Stimulated activated naive CD8-positive, alpha-beta T cell treated with anti-CD3 and anti-CD28 coated beads, Interleukin-15, Interleukin-2, amounts not matched to agents 100 U/mL and 50 U/mL, for 24 hours (primary cell): Measurements from ENCODE around the gene FNBP1.
A peak's percentile ranks its signal among the peaks of the same experiment; 100 is the strongest.

Experiments used
- ATAC-seq: fragments of 150-1000 bp; cut with Tn5 transposase; one replicate; pipeline ENCODE4 v1.10.0; 2021
- DNase-seq: peaks from one replicate; pipeline ENCODE4 v3.0.0; 2021

FNBP1 gene

DNA sequence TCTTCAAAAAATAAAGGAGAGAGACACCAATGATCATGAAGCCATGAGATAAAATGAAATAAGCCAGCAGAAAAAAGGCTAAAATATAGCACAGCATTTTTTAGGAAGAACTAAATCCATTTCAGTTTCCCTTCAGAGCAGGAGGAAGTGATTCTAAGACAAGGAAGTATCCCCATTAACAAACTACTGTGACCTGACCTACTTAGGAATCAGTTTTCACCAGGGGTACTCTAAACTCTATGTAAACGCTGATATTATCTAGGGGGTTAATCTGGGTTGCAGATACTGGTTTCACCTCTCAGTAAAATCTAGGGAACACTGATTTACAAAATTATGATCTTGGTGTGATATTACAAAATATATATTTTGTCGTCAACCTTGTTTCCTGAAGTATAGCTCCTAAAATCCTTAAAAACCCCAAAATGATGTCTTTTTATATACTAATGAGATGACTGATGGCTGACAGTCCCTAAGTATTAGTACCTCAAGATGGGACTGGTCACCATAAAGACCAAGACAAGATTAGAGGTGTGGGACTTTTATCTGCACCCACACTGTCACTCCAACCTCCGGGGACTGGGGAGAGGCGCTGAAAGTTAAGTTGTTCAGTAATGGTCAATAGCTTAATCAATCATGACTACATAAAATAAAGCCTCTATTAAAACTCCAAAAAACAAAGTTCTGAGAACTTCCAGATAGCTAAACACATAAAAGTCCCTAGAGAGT lies 2.9 kb upstream of the FNBP1 start:
- DNase-seq (no peak), ATAC-seq (no peak)

DNA sequence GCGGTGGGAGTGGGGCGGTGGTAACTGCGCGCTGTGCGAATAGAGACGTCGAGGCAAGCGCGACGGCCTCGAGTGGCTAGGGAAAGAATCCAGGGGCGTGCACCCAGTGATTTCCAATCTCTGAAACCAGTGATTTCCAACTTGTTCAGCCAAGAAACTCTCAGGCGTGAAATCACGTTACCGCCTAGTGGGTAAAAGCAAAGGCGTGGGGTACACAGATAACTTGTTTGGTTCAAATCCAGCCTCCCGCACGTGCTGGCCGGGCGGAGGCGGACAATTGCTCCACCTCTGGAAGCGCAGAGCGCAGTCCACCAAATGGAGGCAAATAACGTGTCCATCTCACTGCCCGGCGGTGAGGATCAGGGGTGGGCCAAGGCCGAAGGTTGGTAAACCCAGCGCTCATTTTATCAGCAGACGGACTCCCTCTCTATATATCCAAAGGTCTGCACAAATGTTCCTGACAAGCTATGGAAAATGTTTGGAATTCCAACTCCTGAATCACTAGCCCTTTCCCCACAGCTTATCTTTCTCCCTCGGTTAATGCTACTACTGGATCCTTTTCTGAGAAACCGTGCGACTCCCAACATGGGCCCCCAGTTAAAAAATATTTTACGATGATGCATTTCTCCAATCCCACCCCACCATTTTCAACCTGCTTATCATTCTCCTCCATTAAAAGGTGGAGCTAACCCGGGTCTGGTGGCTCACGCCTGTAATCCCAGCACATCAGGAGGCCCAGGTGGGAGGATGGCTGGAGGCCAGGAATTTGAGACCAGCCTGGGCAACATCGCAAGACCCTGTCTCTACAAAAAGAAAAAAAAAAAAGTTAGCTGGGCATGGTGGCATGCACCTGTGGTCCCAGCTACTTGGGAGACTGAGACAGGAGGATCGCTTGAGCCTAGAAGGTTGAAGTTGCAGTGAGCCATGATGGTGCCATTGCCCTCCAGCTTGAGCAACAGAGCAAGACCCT lies 950 bp upstream of the FNBP1 start:
- ATAC-seq (no peak), DNase-seq (no peak)

DNA sequence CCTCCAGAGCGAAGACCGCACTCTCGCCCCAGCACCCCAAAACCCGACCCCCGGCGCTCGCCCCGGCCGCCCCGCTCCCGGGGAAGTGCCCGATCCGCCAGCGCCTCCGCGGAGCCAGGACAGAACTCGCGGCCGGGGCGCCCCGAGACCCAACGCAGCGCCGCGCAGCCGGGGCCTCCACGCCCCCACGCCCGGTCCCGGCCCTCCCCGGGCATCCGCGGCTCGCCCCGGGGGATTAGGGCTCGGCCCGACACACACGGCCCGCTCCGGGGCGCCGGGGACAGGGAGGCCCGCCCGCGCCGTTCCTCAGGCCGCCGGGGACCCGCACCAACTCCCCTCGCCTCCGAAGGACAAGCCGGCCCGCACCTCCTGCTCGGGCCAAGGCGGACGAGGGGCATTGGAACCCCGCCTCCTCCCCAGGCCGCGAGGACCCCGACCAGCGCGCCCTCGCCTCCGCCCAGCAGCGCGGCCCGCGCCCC lies 544 bp downstream of the FNBP1 start:
- peak; percentile 4 for ATAC-seq
- DNase-seq, result peak; percentile 51

DNA sequence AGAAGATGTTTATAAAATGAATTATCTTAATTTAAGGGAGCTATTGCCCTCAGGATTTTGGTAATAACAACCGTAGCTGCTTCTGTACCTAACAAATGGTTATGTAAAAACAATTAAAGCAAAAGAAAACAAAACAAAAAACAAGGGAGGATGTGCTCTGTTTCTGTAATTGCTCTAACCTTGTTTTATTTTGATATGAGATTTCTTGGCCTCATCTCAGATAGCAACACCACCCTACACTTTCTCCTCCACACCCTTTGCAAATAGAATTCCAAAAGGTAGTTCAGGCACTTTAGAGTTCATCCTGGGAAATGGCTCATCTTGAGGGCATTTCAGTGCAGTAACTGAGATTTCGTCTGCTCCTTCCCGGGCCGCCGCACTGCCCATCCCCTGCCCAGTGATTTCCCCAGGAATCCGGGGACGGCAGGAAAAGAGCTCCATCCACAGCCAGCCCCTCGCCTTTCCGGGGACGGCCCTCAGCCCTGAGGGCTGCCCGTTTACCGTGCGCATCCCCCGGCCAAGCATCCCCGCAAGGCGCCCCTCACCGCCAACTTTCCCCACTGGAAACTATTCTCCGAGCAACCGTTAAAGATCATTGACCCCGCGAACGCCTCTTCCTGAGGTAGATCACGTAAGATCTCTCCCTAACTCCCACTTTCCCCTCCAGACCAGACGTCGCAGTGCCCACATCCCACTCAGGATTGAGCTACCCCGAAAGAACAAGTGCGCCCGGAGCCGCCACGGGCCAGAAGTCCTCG lies 1.2 kb downstream of the FNBP1 start:
- no peak for ATAC-seq

DNA sequence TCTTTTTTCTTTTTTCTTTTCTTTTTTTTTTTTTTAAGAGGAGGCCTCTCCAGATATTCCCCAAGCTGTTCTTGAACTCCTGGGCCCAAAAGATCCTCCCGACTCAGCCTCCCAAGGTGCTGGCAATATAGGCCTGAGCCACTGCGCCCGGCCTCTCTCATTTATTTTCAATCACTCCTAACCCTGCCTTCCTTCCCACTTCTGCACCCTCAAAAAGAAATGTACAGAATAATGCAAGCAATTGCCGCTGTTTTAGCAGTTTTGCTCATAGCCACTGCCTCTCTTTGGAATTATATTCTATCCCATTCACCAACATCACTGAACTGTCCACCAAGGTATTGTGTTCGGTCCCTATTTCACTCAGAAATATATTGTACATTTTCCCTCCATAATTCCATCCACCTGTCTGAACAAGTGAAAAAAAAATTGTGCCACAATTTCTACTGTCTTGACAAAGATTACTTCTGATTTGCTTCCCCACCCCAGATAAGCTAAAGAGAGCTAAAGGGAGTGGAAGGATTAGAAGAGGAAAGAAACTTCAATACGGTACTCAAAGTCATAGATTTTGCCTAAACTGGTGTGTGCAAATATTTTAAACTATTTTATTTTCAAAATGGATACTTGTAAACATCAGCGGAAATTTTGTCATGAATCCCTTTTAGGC lies 1.9 kb downstream of the FNBP1 start:
- ATAC-seq, result no peak
- no peak for DNase-seq

More for the DNA sequence above, 1.2 kb downstream of the FNBP1 start:
- DNase-seq, result peak; percentile 38

DNA sequence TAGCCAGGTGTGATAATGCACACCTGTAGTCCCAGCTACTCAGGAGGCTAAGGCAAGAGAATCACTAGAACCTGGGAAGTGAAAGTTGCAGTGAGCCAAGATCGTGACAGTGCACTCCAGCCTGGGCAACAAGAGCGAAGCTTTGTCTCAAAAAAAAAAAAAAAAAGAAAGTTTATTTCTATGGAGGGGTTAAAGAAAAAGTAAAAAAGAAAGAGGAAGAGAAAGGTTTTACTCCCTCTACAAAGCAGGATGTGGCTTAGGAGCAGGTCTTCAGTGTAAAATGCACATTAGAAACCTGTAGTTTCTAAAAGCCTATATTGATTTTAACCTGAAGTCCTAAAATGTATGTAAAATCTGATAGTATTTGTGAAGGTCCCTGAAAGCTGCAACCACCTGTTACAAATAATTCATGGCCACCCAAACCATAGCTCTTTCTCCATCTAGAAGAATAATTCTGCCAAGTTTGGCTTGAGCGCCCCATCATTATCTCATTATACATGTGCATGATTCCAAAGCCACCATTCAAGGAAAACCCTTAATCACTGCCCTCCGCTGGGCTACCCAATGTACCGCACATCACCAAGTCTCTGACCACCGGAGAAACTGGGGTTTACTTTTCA lies 3.4 kb downstream of the FNBP1 start:
- DNase-seq (no peak), ATAC-seq (no peak)

DNA sequence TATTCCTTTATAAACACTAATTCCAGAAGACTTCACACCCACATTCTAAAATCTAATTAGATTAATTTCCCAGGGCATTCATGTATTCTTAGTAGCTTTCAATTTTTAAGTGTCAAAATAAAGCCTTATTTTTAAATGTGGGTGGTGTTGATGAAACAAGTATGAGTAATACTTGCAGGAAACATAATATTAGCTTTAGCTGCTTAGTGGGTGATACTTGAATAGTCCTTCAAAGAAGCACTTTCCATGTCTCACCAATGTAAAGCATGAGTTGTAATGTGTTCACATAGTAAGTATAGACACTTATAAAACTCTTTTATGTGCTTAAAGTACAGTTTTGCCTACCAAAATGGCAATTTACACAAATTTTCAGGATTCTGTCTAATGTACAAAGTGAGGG lies 6.9 kb downstream of the FNBP1 start:
- peak; percentile 39 for ATAC-seq
- no peak for DNase-seq

DNA sequence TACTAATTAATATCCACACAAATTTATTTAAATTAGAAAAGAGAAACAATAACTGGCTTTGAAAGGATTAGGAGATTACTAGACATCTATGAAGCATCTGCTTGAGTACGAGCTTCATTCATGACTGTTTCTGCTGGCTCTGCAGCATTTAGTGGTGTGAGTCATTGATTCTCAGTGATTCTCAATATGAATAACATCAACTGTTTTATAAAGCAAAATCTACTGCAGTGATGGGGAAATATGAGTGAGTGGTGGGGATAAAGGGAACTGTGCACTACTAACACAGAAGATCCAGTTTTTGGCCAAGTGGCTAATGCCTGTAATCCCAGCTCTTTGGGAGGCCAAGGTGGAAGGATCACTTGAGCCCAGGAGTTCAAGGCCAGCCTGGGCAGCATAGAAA lies 8.4 kb downstream of the FNBP1 start:
- ATAC-seq (peak; percentile 76), DNase-seq (no peak)

DNA sequence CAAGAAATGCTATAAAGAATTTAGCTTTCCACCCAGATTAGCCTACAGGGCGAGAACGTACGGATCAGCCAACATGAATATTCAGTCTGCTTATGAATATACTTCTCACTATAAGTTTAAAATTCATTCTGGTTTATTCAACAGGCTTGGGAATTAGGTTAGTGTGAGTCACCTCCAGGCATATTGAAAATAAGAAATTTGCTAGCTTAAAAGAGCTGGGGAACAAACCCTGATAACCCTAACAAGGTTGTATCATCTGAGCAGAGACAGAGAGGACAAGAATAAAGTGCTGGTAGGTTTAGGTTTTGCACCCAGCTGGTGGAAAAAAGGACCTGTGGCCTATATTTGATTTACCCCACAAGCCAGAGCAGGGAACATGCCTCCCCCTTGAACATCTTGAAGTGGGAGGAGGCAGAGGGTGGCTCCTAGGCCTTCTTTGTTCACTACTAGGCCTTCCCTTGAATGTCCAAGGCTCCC lies 12.3 kb downstream of the FNBP1 start:
- ATAC-seq (peak; percentile 7), DNase-seq (peak; percentile 4)

DNA sequence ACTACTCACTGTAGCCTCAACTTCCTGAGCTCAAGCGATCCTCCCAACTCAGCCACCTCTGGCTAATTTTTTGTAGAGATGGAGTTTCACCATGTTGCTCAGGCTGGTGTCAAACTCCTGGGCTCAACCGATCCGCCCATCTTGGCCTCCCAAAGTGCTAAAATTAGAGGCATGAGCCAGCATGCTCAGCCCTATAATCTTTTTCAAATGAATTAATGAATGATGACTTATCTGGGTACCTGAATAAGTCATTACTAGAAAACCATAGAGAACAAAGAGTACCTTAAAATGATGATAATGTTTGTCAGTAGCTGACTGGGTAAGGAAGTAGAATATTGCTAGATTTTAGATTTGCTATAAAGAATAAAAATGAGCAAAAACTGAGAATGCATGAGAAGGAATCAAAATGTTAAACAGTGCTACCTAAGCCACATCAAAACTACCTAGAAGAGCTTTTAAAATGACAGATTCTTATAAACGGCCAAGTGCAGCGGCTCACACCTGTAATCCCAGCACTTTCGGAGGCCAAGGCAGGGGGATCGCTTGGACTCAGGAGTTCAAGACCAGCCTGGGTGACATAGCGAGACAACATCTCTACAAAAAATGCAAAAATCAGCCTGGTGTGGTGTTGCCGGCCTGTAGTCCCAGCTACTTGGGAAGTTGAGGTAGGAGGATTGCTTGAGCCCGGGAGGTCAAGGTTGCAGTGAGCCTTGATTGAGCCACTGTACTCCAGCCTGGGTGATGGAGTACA lies 13.6 kb downstream of the FNBP1 start:
- ATAC-seq, result peak; percentile 58

DNA sequence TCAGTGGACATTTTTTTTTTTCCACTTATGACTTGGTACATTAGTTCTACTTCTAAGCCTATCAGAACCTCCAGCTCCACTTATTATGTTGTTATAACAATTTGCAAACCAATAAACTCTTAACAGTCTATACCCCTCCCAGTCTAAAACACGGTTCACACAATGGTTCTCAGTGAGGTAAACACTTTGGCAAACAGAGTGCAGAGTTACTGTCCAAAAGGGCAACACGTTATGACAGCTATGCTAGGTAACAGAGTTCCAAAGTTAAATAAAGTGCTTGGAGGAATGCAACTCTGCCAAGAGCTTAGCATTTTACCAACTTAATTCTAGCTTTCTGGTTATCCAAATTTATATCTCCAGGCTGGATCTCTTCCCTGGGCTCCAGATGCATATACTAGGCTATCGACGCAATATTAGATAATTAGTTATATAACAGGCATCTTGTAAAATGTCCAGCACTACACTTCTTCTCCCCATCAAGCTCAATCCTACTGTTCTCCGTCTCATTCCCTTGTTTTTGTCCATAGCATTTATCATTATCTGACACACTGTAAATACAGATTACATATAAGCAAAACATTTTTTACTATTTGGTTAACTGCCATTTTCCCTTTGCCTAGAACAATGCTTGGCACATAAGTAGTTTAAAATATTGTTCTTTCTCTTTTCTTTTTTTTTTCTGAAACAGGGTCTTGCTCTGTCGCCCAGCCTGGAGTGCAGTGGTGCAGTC lies 14.3 kb downstream of the FNBP1 start:
- no peak for ATAC-seq

More for the DNA sequence above, 13.6 kb downstream of the FNBP1 start:
- peak; percentile 45 for DNase-seq

DNA sequence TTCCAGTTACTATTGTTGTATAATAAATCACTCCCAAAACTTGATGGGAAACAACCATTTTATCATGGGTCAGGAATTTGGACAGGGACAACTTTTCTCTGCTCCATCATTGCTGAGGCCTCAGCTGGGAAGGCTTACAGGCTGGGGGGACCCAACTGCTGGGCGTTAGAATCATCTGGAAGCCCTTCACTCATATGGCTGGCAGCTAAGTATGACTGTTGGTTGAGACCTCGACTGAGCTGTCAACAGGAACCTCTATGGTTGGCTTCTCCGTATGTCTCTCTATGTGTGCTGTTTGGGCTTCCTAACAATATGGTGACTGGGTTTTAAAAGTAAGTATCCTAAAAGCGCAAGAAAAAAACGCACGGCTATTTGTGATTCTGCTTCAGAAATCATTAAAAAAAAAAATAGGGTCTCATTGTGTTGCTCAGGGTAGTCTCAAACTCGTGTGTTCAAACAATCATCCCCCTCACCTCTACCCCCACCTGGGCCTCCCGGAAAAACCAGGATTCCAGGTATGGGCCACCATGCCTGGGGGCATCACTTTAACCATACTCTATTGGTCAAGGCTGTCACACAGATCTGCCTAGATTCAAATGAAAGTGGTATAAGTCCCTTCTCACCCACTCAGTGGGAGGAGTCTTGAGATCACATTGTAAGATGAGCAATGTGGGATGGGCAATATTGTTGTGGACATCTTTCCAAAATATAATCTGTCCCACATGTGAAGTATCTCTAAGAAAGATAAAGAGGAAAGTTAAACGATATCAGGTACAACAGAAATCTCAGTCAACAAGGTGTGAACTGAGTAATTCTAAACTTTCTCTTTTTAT lies 15.2 kb downstream of the FNBP1 start:
- ATAC-seq, result peak; percentile 10
- peak; percentile 9 for DNase-seq

More for the DNA sequence above, 14.3 kb downstream of the FNBP1 start:
- no peak for DNase-seq

DNA sequence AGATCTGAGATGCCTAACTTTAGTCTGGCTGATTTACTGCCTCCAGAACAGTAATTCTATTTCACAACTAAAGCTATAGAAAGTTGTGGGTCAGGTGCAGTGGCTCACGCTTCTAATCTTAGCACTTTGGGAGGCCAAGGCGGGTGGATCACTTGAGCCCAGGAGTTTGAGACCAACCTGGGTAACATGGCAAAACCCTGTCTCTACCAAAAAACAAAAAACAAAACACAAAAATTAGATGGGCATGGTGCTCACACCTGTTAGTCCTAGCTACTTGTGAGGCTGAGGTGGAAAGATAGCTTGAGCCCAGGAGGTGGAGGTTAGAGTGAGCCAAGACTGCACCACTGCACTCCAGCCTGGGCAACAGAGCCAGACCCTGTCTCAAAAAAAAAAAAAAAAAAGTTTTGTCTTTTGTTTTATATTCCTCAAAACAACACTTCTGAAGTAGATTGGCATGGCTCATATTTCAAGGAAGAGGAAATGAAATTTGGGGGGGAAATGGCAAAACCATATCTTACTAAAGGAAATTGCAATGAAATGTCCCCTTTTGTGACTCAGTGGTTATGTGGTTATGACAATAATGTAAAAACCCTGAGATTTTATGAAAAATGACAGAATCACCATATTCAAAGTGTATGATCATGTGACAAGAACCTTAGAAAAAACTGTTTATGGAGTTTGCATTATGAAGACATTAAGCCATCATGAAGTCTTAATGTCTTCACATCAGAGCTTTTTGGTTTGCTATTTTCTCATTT lies 16.2 kb downstream of the FNBP1 start:
- ATAC-seq, result peak; percentile 2

DNA sequence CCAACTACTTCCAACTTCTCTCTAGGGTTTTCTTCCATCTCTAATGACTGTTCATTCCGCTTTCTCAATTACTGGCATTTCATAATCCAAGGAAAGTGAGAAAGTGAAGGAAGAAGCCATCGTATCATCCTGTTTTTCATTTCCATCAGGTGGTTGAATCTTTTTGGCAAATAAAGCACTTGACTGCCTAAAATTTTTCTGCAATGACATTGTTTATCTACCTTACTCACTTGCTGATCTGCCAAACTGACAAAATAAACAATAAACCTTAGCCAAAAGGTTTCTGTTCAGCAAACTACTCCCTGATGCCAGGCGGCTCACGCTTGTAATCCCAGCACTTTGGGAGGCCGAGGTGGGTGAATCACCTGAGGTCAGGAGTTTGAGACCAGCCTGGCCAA lies 18.4 kb downstream of the FNBP1 start:
- no peak for ATAC-seq
- DNase-seq, result no peak

More for the DNA sequence above, 16.2 kb downstream of the FNBP1 start:
- DNase-seq, result no peak

DNA sequence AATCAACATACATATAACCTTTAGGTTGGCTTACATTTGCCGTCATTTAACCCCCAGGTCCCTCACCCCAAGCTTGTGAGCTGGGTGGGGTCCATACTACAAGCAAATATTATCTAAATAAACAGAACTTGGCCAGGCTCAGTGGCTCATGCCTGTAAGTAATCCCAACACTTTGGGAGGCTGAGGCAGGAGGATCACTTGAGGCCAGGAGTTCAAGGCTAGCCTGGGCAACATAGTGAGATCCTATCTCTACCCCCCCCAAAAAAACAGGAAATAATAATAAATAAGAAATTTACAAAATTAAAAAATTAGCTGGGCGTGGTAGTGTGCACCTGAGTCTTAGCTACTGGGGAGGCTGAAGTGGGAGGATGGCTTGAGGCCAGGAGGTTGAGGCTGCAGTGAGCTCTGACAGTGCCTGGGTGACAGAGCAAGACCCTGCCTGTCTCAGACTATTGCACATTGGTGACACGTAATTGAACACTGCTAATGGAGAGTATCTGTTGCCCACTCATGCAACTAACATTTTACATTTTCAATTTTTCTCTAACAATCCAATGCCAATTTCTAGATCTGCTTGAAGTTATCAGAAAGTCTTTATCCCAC lies 18.9 kb downstream of the FNBP1 start:
- ATAC-seq (no peak), DNase-seq (peak; percentile 7)

DNA sequence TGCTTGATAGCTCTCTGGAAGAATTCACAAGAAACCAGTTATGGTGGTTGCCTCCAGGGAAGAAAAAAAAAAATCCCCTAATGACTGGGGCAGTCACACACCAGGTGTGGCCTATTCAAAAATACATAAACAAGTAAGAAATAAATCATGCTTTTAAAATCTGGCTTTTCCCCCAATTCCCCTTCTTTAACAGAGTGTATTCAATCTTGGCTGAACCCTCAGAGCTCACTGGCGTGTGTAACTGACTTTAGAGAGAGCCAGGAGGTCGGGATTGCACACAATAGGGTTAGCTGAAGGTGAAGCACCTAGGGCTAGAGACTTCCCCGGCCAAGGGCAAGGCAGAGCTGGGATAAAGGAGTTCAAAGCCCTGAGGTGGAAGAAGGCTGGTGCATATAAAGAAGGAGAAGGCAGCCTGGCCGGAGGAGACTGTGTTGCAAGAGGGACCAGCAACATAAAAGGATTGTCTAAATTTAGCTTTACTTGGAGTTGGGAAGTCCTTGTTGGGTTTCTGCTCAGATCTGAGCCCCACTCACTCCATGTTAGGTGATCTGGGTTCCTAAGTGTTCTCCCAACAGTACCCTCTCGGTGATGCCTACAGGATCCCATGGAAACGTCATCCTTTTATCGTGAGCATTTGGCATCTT lies 19.7 kb downstream of the FNBP1 start:
- peak; percentile 16 for DNase-seq

DNA sequence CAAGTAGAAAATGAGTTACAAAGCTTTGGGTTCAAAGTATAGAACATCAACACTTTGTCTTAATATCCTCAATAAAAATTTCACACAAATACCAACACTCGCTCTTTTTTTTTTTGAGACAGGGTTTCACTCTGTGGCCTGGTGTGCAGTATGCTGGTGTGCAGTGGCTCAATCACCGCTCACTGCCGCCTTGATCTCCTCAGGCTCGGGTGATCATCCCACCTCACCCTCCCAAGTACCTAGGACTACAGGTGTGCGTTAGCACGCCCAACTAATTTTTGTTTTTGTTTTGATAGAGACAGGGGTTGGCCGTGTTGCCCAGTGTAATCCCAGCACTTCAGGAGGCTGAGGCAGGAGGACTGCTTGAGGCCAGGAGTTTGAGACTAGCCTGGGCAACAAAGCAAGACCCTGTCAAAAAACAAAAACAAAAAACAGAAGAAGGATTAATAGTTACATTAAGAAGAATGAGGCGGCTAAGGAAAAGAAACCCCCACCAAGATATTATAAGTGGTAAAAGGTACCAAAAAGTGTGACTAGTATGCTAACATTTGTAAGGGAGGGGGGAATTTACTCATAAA lies 20.3 kb downstream of the FNBP1 start:
- no peak for ATAC-seq
- peak; percentile 4 for DNase-seq

More for the DNA sequence above, 19.7 kb downstream of the FNBP1 start:
- ATAC-seq, result peak; percentile 65
